NCI-H82 treated with DMSO at 0.1 percent for 48 hours (cell line): ENCODE measurements around the gene VAMP8.
"Not testable (repeated sequence)": the region's sequence is repeated elsewhere in the genome, so short reads cannot be mapped to it uniquely, and the experiment has no call there.

Experiments used
- DNase-seq: peaks from one replicate; lab custom pipeline; 2025; ENCODE audit not compliant: unreplicated experiment; lab: John Stamatoyannopoulos, UW

VAMP8 gene

DNA sequence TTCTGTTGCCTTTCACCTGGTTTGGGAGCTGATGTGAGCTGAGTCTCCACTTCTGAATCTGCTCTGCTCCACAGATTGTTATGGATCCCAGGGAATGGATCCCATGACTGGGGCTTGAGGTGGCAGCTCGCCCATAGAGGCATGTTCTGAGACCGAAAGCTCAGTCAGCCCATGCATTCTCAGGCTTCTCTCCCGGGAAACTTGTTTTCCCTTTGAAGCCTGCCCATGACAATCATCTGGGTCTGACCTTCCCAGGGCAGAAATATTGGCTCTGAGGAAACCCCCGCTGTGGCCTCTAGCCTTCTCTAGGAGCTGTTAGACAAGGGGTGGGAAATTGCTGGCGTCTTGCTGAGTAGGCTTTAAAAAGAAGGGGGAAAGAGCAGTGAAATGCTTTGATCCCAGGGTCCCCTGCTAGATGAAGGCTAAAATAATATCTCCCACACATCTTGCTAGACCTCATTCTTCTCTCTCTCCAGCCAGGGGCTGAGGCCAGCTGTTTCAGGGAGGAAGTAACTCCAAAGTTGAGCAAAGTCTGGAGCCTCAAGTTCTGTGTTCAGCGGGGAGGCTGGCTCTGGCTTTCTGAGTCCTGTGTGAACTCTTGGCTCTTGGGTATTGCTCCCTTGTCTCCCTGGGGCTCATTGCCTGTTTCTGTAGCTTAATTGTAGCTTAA, 2.0 kb downstream of the VAMP8 start:
- no peak for DNase-seq

DNA sequence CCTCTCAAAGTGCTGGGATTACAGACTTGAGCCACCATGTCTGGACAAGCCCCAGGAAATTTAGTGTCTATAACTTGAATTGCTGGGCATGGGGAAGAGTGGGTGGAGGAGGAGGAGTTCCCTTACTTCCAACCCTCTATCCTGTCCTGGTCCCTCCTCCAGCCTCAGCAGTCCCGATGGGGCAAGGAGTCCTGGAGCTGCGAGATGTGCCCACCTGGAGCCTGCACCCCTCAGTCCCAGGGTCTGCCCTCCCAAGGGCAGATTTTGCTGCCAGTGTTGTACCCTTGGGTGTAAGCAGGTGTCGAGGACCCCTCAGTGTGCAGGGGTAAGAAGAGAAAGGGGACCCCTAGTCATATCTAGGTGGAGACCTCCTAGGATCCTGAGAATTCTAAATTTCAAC, 2.8 kb downstream of the VAMP8 start:
- no peak for DNase-seq

DNA sequence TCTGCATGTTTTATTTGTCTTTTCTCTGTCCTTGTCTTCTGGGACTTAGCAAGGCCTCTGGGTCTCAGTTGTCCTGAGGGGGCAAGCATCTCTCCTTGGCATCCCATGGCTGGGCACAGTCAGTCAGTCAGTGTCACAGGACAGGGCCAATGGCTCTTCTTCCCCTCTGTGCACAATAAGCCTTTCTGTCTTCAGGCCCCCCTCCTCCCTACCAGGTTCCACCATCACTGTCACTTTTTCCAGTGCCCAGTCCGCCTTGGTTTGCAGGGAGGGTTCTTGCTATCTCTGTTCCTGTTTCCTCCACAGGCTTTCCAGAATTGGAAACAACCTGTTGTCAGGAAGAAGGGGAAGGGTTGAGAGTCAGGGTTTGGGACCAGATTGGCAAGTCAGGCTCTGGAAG, 5.1 kb downstream of the VAMP8 start:
- no peak for DNase-seq

GRCh38 chr2:85583667-85584353, 6.4 kb downstream of the VAMP8 start:
- DNase-seq: no peak

DNA sequence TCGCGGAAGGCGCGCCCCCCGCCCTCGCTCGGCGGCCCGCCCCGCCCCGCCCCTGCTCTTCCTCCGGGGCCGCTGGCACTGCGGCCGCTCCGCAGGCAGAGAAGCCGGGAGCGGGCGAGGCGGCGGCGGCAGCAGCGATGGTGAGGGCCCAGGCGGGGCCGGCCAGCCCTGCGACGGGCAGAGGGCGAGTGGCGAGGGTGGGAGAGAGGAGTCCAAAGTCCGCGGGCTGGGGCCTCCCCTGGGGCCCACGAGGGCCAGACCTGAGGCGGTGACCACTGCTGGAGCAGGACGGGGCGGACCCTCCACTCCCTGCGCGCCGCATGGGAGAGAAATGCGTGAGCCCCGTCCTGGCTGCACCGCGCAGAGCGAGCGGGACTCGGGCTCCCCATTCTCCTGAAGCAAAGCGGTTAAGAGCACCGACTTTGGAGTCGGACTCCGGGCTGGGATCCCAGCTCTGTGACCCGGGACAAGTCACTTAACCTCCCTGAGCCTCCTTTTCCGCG, 7.0 kb downstream of the VAMP8 start, which contains the start of gene VAMP5:
Gene VAMP5, plus strand, starts transcription at position 78 of the 503 bp plus-strand sequence. Its CDS starts 60 bp downstream, at position 138.
- no peak for DNase-seq

DNA sequence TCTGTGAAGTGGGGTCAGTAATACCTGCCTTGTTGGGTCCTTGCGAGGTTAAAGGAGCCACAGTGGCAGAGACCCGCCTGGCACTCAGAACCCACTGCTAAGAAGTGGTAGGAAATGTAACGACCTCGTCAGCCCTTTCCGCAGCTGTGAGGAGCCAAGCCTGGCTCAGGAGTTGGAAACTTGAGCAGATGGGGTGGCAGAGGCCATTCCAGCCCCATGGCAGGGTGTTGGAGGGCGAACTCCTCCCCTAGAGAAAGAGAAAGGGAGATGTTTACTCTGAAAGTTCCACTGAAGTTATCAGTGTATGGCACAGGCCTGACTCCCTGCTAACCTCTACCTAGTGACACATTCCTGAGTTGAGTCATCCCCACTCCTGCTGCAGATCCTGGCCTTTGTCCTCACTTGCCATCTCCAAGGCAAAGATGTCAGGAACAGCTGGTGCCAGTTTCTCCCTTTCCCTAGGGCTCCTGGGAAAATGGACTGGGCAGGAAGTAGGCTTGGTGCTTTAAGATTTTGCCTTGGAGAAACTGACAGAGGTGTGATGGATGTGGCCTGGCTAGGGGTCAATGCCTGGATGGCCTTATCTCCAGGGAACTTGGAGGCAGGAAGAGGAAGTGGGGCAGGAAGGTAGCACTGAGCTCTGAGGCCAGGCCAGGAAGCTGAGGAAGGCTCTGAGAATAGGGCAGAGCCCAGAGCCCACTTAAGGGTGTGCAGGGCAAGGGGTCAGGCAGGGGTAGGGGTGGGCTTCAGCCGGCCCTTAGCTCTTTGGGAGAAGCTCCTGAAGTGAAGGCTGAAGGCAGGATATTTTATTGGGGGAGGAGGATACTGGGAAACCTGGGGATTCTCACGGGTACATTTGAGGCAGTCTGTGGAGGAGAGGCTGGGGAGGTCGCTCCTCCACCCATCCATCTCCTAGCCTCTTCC, 7.7 kb downstream of the VAMP8 start:
- no peak for DNase-seq

DNA sequence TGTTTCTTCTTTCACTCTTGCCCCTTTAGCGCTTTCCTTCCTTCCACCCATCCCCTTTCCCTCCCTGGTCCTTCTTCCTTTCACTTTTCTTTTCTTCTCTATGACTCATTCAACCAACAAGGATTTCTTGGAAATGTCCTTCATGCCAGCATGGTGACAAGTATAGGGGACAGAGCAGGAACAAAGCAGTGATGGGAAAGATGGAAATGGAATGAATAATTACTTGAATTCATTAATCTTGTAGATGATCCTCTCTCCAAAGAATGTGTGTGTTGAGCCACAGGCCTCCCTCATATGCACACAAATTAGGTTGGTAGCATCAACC, 8.4 kb downstream of the VAMP8 start:
- DNase-seq: no peak

DNA sequence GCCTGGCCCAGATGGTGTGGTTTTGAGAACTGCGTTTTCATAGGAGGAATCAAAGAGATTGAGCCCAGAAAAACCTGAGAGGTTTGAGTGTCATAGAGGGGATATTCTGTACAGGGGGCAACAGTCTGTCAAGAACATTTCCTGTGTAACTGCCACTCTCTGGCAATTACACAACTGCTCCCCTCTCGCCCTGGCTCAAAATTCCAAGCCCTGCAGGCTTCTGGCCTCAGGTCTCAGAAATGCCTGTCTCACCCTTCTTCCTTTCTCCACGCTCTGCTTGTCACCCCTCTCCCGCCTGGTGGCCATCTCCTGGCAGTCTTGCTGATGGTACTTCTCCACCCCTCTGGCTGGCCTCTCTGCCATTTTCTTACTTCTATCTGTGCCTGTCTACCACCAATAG, 10.8 kb downstream of the VAMP8 start:
- no peak for DNase-seq

DNA sequence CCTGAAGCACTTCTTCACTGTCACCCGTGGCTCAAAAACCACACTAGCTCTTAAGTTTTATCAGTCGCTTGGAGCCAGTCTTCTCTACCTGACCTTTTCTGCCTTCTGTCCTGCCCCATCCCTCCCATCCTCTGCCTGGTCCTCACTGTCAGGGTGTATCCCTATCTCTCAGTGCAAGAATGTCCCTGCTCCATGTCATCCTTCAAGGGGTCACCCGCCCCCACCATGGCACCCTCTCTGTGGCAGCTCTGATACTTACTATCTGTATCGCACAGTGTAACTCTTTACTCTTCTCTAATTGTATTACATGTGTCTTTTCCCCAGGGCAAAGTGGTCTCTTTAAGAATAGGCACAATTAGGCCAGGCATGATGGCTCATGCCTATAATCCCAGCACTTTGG, 11.3 kb downstream of the VAMP8 start:
- DNase-seq: no peak

DNA sequence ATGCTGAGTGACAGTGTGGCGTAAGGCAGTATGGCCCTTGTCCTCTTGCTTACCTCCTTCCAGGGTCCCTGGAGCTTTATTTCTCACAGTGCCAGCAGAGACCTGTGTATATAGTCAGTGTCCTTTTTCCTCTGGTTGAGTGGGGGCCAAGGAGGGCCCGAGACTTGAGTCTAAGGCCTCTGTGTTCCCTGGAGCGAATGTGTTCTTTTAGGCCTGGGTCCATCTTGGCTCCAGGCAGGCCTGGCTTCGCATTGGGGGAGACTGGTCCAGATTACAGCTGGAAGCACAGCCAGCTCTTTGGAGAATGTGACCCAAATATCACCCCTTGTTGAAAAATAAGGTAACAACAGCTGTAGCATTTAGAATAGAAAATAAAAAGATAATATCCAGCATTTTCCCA, 11.8 kb downstream of the VAMP8 start:
- DNase-seq: no peak

- no peak for DNase-seq
These were observed 12.8 kb downstream of the VAMP8 start for GRCh38 chr2:85589982-85590791.

- no peak for DNase-seq
These were observed 13.6 kb downstream of the VAMP8 start for GRCh38 chr2:85590950-85591349.

DNA sequence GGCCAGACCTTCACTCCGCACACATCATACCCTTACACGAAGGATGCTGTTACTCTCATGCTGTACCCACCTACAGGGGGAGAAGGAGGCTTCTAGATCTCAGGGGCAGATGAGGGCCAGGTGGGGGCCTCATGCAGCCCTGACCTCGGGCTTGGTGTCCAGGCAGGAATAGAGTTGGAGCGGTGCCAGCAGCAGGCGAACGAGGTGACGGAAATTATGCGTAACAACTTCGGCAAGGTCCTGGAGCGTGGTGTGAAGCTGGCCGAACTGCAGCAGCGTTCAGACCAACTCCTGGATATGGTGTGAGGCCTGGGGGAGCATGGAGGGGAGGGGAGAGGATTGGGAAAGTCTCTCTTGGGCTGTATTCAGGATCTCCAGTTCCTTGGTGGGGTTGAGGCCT, 14.2 kb downstream of the VAMP8 start:
- DNase-seq: no peak

GRCh38 chr2:85592299-85592698, 14.9 kb downstream of the VAMP8 start:
- not testable (repeated sequence) for DNase-seq

DNA sequence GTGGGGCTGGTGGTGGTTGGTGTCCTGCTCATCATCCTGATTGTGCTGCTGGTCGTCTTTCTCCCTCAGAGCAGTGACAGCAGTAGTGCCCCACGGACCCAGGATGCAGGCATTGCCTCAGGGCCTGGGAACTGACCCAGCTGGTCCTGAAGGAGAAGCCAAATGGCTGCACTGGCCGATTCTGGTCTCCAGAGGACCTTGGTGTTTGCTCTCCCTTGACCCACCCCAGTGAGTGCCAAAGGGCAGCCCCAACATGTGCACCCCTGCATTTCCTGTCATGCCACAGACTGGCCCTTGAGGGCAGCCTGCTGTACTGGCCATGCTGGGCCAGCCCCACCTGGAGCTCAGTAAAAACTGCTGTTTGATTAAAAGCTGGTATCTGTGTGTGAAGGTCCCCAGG, 15.6 kb downstream of the VAMP8 start:
- no peak for DNase-seq

DNA sequence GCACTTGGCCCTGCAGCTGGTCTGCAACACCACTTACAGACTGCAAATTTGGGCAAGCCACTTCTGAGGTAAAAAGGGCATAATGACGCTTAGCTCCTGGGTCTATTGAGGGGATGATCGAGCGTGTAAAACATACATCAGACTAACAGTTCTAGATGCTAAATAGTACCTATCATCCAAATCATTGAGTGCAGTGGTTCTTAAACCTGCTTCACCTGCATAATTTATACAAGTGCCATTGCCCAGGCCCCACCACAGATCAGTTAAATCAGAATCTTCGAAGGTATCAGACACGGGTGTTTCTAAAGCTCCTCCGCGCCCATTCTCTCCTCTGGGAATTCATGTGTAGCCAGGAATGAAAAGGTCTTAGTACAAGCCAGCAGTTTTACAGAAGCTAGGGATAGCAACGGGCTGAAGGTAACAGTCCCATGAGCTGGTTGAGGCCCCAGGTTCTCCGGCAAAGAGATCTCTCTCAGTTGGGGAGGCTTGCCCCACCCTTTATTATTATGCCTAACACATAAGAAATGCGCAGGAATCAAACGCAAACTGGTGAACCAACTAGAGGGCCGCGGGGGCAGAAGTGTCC, 17.4 kb downstream of the VAMP8 start:
- DNase-seq: no peak

DNA sequence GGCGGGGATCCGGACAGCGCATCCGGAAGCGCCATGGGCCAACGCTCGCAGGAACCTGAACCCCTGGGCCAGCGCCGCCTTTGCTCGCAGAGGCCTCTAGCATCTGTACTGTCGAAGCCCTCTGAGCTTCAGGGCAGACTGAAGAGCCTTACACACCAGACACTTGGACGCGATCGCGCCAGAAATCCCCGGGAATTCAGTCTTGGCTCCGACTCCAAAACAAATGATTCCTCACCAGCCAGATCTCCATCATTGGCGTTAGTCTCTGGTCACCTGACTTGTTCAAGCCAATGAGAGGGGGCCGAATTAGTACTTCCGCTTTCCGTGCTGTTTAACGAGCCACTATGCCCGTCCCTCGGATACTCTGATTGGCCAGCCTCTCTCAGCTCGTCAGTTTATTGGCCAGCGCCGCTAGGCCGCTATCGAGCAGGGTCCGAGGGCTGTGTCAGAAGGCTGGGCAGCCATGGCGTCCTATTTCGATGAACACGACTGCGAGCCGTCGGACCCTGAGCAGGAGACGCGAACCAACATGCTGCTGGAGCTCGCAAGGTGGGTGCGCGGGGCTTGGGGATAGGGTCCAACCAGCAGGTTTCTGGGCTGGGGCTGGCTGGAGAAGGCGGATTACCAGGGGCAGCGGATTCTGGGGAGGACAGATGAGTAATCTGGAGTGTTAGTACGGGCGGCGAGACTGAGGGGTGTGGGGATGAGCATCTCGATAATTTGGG, 18.1 kb downstream of the VAMP8 start, which contains the start of gene RNF181:
Gene RNF181, plus strand, starts transcription at position 445 of the 725 bp plus-strand sequence. Its CDS starts 19 bp downstream, at position 464.
- peak; percentile 98 for DNase-seq

DNA sequence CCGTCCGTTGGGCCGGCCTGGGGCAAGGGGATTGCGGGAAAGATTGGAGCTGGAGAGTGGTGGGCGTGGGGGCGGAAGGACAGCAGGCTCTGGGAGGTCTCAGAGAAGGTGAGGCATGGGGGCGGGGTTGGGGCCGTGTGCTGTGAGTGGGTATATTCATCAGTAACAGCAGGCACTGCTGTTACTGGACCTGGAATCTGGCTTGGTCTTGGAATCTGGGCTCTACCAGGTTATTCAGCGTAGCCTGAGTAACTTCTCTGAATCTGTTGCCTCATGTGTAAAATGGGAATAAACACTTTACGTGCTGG, 18.6 kb downstream of the VAMP8 start:
- no peak for DNase-seq

GRCh38 chr2:85596486-85597143, 19.2 kb downstream of the VAMP8 start:
- DNase-seq: no peak
